IMR-90 (cell line): ENCODE measurements around the gene MMEL1. TPM values are rescaled to one million over a fixed set of nuclear protein-coding genes. Genes with fewer than 3 reads are reported as not detected.

Experiments used
- ATAC-seq: fragments of 200-7000 bp; cut with Tn5 transposase; 2 replicates; pipeline ENCODE4 v1.9.1; 2020; ENCODE audit warnings: low read depth, mild to moderate bottlenecking, moderate library complexity
- BruUV-seq: library from RNA; stranded (reverse); fragments of 400-500 nt; replicated peaks from 2 replicates; lab custom pipeline; 2021; lab: Mats Ljungman, UMichigan
- CTCF ChIA-PET: fragments of 300-600 bp; formaldehyde crosslinking; extraction: SDS; loops from one replicate; lab custom pipeline; 2021; ENCODE audit warnings: antibody characterized with exemption; lab: Yijun Ruan, JAX
- POLR2A ChIA-PET: fragments of 300-600 bp; sonication (Branson Sonifier 250); formaldehyde crosslinking; loops from one replicate; lab custom pipeline; 2022; ENCODE audit warnings: antibody characterized with exemption; ENCODE audit not compliant: unreplicated experiment; lab: Charles Lee
- DNase-seq: peaks from one replicate; pipeline ENCODE4 v3.0.0; 2013
- H2AFZ ChIP-seq: replicated peaks from 2 replicates; pipeline ENCODE3; 2013; ENCODE audit warnings: low read length, mild to moderate bottlenecking; ENCODE audit not compliant: poor library complexity
- H2AK5ac ChIP-seq: 2 replicates; pipeline ENCODE4 v1.6.1; 2013; ENCODE audit warnings: low read depth, low read length, inconsistent platforms
- H2AK9ac ChIP-seq: replicated peaks from 2 replicates; pipeline ENCODE3; 2013; ENCODE audit warnings: mild to moderate bottlenecking, low read depth, low read length, moderate library complexity; ENCODE audit not compliant: poor library complexity
- H2BK120ac ChIP-seq: 2 replicates; pipeline ENCODE4 v1.6.1; 2013; ENCODE audit warnings: low read depth, low read length, inconsistent platforms
- H2BK15ac ChIP-seq: 3 replicates; pipeline ENCODE4 v1.6.1; 2013; ENCODE audit warnings: low read depth, low read length, inconsistent platforms
- H2BK20ac ChIP-seq: 2 replicates; pipeline ENCODE4 v1.6.1; 2013; ENCODE audit warnings: low read depth, mild to moderate bottlenecking, inconsistent platforms, low read length, moderate library complexity
- H2BK5ac ChIP-seq: 2 replicates; pipeline ENCODE4 v1.6.1; 2013; ENCODE audit warnings: mild to moderate bottlenecking, low read depth, low read length, inconsistent platforms; ENCODE audit not compliant: poor library complexity, severe bottlenecking
- H3K14ac ChIP-seq: replicated peaks from 2 replicates; pipeline ENCODE4 v1.6.1; 2013; ENCODE audit warnings: low read depth, low read length, inconsistent platforms
- H3K18ac ChIP-seq: 2 replicates; pipeline ENCODE4 v1.6.1; 2013; ENCODE audit warnings: low read depth, low read length, control low read depth
- H3K23ac ChIP-seq: 2 replicates; pipeline ENCODE4 v1.6.1; 2013; ENCODE audit warnings: low read depth, low read length, inconsistent platforms
- H3K27ac ChIP-seq: 2 replicates; pipeline ENCODE4 v1.5.1; 2013; ENCODE audit warnings: mild to moderate bottlenecking, control low read depth, low read length; ENCODE audit not compliant: insufficient read depth
- H3K27me3 ChIP-seq: 2 replicates; pipeline ENCODE4 v1.6.1; 2013; ENCODE audit warnings: low read length; ENCODE audit not compliant: control insufficient read depth, insufficient read depth
- H3K36me3 ChIP-seq: 2 replicates; pipeline ENCODE4 v1.6.1; 2013; ENCODE audit warnings: low read length, mixed read lengths; ENCODE audit not compliant: control insufficient read depth, insufficient read depth
- H3K4ac ChIP-seq: 2 replicates; pipeline ENCODE4 v1.6.1; 2013; ENCODE audit warnings: low read depth, low read length, inconsistent platforms
- H3K4me1 ChIP-seq: 2 replicates; pipeline ENCODE4 v1.6.1; 2013; ENCODE audit warnings: low read length, mixed read lengths; ENCODE audit not compliant: control insufficient read depth, insufficient read depth
- H3K4me2 ChIP-seq: 2 replicates; pipeline ENCODE4 v1.6.1; 2013; ENCODE audit warnings: low read depth, mild to moderate bottlenecking, control low read depth, low read length, moderate library complexity
- H3K4me3 ChIP-seq: 2 replicates; pipeline ENCODE4 v1.5.1; 2013; ENCODE audit warnings: low read depth, mild to moderate bottlenecking, control low read depth, low read length, moderate library complexity; ENCODE audit not compliant: insufficient read depth
- H3K56ac ChIP-seq: 2 replicates; pipeline ENCODE4 v1.6.1; 2013; ENCODE audit warnings: low read length, inconsistent platforms; ENCODE audit not compliant: insufficient read depth; ENCODE audit errors: extremely low read depth
- H3K79me1 ChIP-seq, 2 experiments: 2 replicates each; pipeline ENCODE4 v1.6.1; 2013; ENCODE audit warnings: low read length in 2 of 2, inconsistent platforms in 1 of 2, low read depth in 1 of 2
- H3K9ac ChIP-seq: 2 replicates; pipeline ENCODE4 v1.6.1; 2013; ENCODE audit warnings: low read depth, low read length, control low read depth
- H3K9me1 ChIP-seq: 2 replicates; pipeline ENCODE4 v1.6.1; 2013; ENCODE audit warnings: low read length, inconsistent platforms; ENCODE audit not compliant: insufficient read depth
- H3K9me3 ChIP-seq: 2 replicates; pipeline ENCODE4 v1.6.1; 2013; ENCODE audit warnings: low read length; ENCODE audit not compliant: control insufficient read depth, insufficient read depth
- H4K20me1 ChIP-seq: 2 replicates; pipeline ENCODE4 v1.6.1; 2013; ENCODE audit warnings: low read length, inconsistent platforms; ENCODE audit not compliant: insufficient read depth
- H4K5ac ChIP-seq: 2 replicates; pipeline ENCODE4 v1.6.1; 2013; ENCODE audit warnings: mild to moderate bottlenecking, low read depth, low read length, control low read depth
- H4K8ac ChIP-seq, 2 experiments: 2 replicates each; pipeline ENCODE4 v1.6.1; 2013; ENCODE audit warnings: low read depth in 2 of 2, low read length in 2 of 2, control low read depth in 1 of 2, inconsistent platforms in 1 of 2
- H4K91ac ChIP-seq: 2 replicates; pipeline ENCODE4 v1.6.1; 2013; ENCODE audit warnings: low read depth, low read length, inconsistent platforms; ENCODE audit not compliant: insufficient read depth
- BHLHE40 ChIP-seq: fragments of 150-350 bp; IDR thresholded peaks from 2 replicates; pipeline ENCODE4 v1.6.1; 2016; ENCODE audit warnings: mild to moderate bottlenecking, low read depth, low read length
- CEBPB ChIP-seq: IDR thresholded peaks from 2 replicates; pipeline ENCODE4 v1.6.1; 2012; ENCODE audit warnings: low read depth, low read length, improper control_type of control experiment
- CHD1 ChIP-seq: IDR thresholded peaks from 2 replicates; pipeline ENCODE4 v1.6.1; 2012; ENCODE audit warnings: low read depth, low read length, improper control_type of control experiment
- CTCF ChIP-seq: conservative IDR thresholded peaks from 2 replicates; pipeline ENCODE4 v1.5.1; 2012; ENCODE audit warnings: mild to moderate bottlenecking, low read depth, low read length, improper control_type of control experiment
- FOS ChIP-seq: fragments of 150-350 bp; IDR thresholded peaks from 2 replicates; pipeline ENCODE4 v1.6.1; 2016; ENCODE audit warnings: low read depth, low read length
- MAFK ChIP-seq: IDR thresholded peaks from 2 replicates; pipeline ENCODE4 v1.6.1; 2012; ENCODE audit warnings: low read depth, low read length, improper control_type of control experiment
- MAZ ChIP-seq: IDR thresholded peaks from 2 replicates; pipeline ENCODE4 v1.6.1; 2012; ENCODE audit warnings: low read depth, mild to moderate bottlenecking, low read length, improper control_type of control experiment, moderate library complexity, borderline replicate concordance
- MXI1 ChIP-seq: IDR thresholded peaks from 2 replicates; pipeline ENCODE4 v1.6.1; 2012; ENCODE audit warnings: low read depth, mild to moderate bottlenecking, low read length, moderate library complexity, borderline replicate concordance
- NFE2L2 ChIP-seq: fragments of 150-350 bp; IDR thresholded peaks from 2 replicates; pipeline ENCODE4 v1.6.1; 2016; ENCODE audit warnings: low read depth, mild to moderate bottlenecking, low read length
- POLR2A ChIP-seq: IDR thresholded peaks from 2 replicates; pipeline ENCODE4 v1.6.1; 2012; ENCODE audit warnings: mild to moderate bottlenecking, low read depth, low read length
- RAD21 ChIP-seq: IDR thresholded peaks from 2 replicates; pipeline ENCODE4 v1.6.1; 2012; ENCODE audit warnings: low read length, improper control_type of control experiment
- RCOR1 ChIP-seq: IDR thresholded peaks from 2 replicates; pipeline ENCODE4 v1.6.1; 2012; ENCODE audit warnings: mild to moderate bottlenecking, low read length, improper control_type of control experiment; ENCODE audit not compliant: insufficient replicate concordance
- RFX5 ChIP-seq: IDR thresholded peaks from 2 replicates; pipeline ENCODE4 v1.8.0; 2012; ENCODE audit warnings: low read depth, mild to moderate bottlenecking, low read length, moderate library complexity
- SMC3 ChIP-seq: fragments of 150-350 bp; IDR thresholded peaks from 2 replicates; pipeline ENCODE4 v1.6.1; 2016; ENCODE audit warnings: low read depth, mild to moderate bottlenecking, antibody characterized with exemption, low read length, moderate library complexity
- USF2 ChIP-seq: fragments of 150-350 bp; IDR thresholded peaks from 2 replicates; pipeline ENCODE4 v1.6.1; 2017; ENCODE audit warnings: mild to moderate bottlenecking, antibody characterized with exemption, low read length, low read depth
- WGBS, 2 experiments: methylation state at CpG; one replicate each; pipeline versions ENCODE4 v1.1.5 to v1.1.7; 2013; ENCODE audit warnings: missing lambda C conversion rate in 2 of 2; ENCODE audit not compliant: insufficient read length in 1 of 2; ENCODE audit errors: extremely low coverage in 2 of 2; 5-methylcytosine and 5-hydroxymethylcytosine counted together
- dilution Hi-C: fragments of 300-500 bp; cut with HindIII; formaldehyde crosslinking; loops from one replicate; pipeline ENCODE4 v1.14.3; 2018; ENCODE audit warnings: low sequenced_read_pairs; ENCODE audit not compliant: unreplicated experiment
- in situ Hi-C: fragments of 300-500 bp; cut with MboI; formaldehyde crosslinking; loops from 3 replicates; pipeline ENCODE4 v1.14.3; 2019; ENCODE audit warnings: low sequenced_read_pairs, inconsistent platforms, mixed read lengths
- intact Hi-C: fragments of 100-400 bp; cut with micrococcal nuclease; formaldehyde crosslinking; loops from 2 replicates; pipeline ENCODE4 v1.10.0; 2022
- polyA plus RNA-seq, 3 experiments: library from polyadenylated mRNA; depleted of rRNA; stranded (reverse); fragments of >200 nt; gene quantifications; 2 replicates each; pipeline ENCODE4 v1.2.3, GENCODE V29; 2012; ENCODE audit warnings: low replicate concordance in 1 of 3
- total RNA-seq: library from RNA; depleted of rRNA; stranded (reverse); fragments of >200 nt; gene quantifications from 2 replicates; pipeline ENCODE4 v1.2.3, GENCODE V29; 2012
- TF ChIP-seq, protein P1 (sequence below): fragments of 150-350 bp; IDR thresholded peaks from 2 replicates; pipeline ENCODE4 v1.6.1; 2016; ENCODE audit warnings: low read depth, mild to moderate bottlenecking, low read length, moderate library complexity, borderline replicate concordance

The MMEL1 gene
- total and polyA plus RNA-seq, 2 of the 4 experiments (the other 2 are of a cell fraction) = under 0.01 to 0.12 TPM

GRCh38 chr1:2645776-2646175, 13.0 kb upstream of the MMEL1 start:
- Histone ChIP-seq H3K9ac (no peak overlapping the region), H2BK120ac (no peak overlapping the region), H3K79me1 (no peaks in the 10 kb centered on the region; a peak in 1 of 4 replicates), H3K23ac (no peak overlapping the region), H3K4ac (no peak overlapping the region), H3K14ac (no peak overlapping the region), H4K91ac (no peak overlapping the region), H2BK5ac (no peak overlapping the region), H3K9me3 (peaks cover 6% of the 10 kb centered on the region), H3K4me2 (no peak overlapping the region), H2AFZ (no peak overlapping the region), H3K4me3 (no peak overlapping the region), H4K8ac (no peak overlapping the region), H2AK5ac (no peak overlapping the region), H2BK20ac (no peak overlapping the region), H2AK9ac (no peak overlapping the region), H4K20me1 (no peaks in the 10 kb centered on the region), H3K56ac (no peak overlapping the region), H3K27ac (no peak overlapping the region), H2BK15ac (no peak overlapping the region), H3K4me1 (no peaks in the 10 kb centered on the region), H4K5ac (no peak overlapping the region), H3K36me3 (no peaks in the 10 kb centered on the region), H3K27me3 (no peaks in the 10 kb centered on the region), H3K18ac (no peak overlapping the region), H3K9me1 (no peaks in the 10 kb centered on the region)
- ATAC-seq = no peak
- intact Hi-C loops (no loop called here), dilution Hi-C loops (no loop called here), in situ Hi-C loops (no loop called here)
- no peak for DNase-seq
- 41% methylated on average over 5 of the region's 11 CpGs; no CpG with 5 or more reads in 1 of the 2 experiments for WGBS, 2 experiments
- POLR2A ChIA-PET = no interaction called here
- CTCF ChIA-PET = no interaction called here
- no TSS peak for BruUV-seq
- TF ChIP-seq BHLHE40 (no peak), CTCF (no peak), USF2 (no peak), RFX5 (no peak), FOS (no peak), NFE2L2 (no peak), MXI1 (no peak), CEBPB (no peak), MAZ (no peak), MAFK (no peak), RAD21 (no peak), RCOR1 (no peak), SMC3 (no peak), POLR2A (no peak), CHD1 (no peak)
- TF ChIP-seq, protein P1, sequence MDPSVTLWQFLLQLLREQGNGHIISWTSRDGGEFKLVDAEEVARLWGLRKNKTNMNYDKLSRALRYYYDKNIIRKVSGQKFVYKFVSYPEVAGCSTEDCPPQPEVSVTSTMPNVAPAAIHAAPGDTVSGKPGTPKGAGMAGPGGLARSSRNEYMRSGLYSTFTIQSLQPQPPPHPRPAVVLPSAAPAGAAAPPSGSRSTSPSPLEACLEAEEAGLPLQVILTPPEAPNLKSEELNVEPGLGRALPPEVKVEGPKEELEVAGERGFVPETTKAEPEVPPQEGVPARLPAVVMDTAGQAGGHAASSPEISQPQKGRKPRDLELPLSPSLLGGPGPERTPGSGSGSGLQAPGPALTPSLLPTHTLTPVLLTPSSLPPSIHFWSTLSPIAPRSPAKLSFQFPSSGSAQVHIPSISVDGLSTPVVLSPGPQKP = no peak
